HEK293T (cell line): ENCODE measurements around the gene SLC35A5.
"Not testable (repeated sequence)": the region's sequence is repeated elsewhere in the genome, so short reads cannot be mapped to it uniquely, and the experiment has no call there.

ENCODE experiments used
- CTCF ChIA-PET: fragments of 350-600 bp; formaldehyde crosslinking; extraction: SDS; loops from one replicate; lab custom pipeline; 2021; ENCODE audit warnings: antibody characterized with exemption, inconsistent platforms; lab: Yijun Ruan, JAX
- POLR2A ChIA-PET: fragments of 350-600 bp; formaldehyde crosslinking; extraction: SDS; loops from one replicate; lab custom pipeline; 2020; ENCODE audit warnings: antibody characterized with exemption, inconsistent platforms; lab: Yijun Ruan, JAX
- DNase-seq: peaks from one replicate; pipeline ENCODE4 v3.0.0; 2012; ENCODE audit warnings: mixed read lengths; ENCODE audit errors: extremely low spot score
- ARNT ChIP-seq: fragments of 450-650 bp; IDR thresholded peaks from 2 replicates; pipeline ENCODE4 v1.6.1; 2017; ENCODE audit warnings: mild to moderate bottlenecking
- BHLHE40 ChIP-seq: fragments of 450-650 bp; IDR thresholded peaks from 2 replicates; pipeline ENCODE4 v1.6.1; 2016; ENCODE audit warnings: mild to moderate bottlenecking, moderate library complexity, borderline replicate concordance
- CTBP1 ChIP-seq: fragments of 450-650 bp; IDR thresholded peaks from 2 replicates; pipeline ENCODE4 v1.6.1; 2016; ENCODE audit warnings: borderline replicate concordance
- ELF4 ChIP-seq: fragments of 450-650 bp; IDR thresholded peaks from 2 replicates; pipeline ENCODE4 v1.6.1; 2017; ENCODE audit warnings: antibody characterized with exemption
- FOXA1 ChIP-seq: fragments of 450-650 bp; IDR thresholded peaks from 2 replicates; pipeline ENCODE4 v1.6.1; 2016; ENCODE audit warnings: mild to moderate bottlenecking
- FOXK2 ChIP-seq: fragments of 450-650 bp; IDR thresholded peaks from 2 replicates; pipeline ENCODE4 v1.6.1; 2016; ENCODE audit warnings: mild to moderate bottlenecking
- FOXM1 ChIP-seq: fragments of 450-650 bp; IDR thresholded peaks from 2 replicates; pipeline ENCODE4 v1.6.1; 2017; ENCODE audit warnings: mild to moderate bottlenecking, borderline replicate concordance
- HDGF ChIP-seq: fragments of 450-650 bp; IDR thresholded peaks from 2 replicates; pipeline ENCODE4 v1.6.1; 2017; ENCODE audit warnings: antibody characterized with exemption, borderline replicate concordance
- L3MBTL2 ChIP-seq: fragments of 450-650 bp; conservative IDR thresholded peaks from 2 replicates; pipeline ENCODE4 v1.6.1; 2016; ENCODE audit warnings: mild to moderate bottlenecking
- LEF1 ChIP-seq: fragments of 450-650 bp; IDR thresholded peaks from 2 replicates; pipeline ENCODE4 v1.6.1; 2017; ENCODE audit warnings: mild to moderate bottlenecking, borderline replicate concordance
- NFRKB ChIP-seq: fragments of 450-650 bp; IDR thresholded peaks from 2 replicates; pipeline ENCODE4 v1.6.1; 2016; ENCODE audit warnings: mild to moderate bottlenecking, moderate library complexity
- PKNOX1 ChIP-seq: fragments of 450-650 bp; IDR thresholded peaks from 2 replicates; pipeline ENCODE4 v1.6.1; 2016
- SP1 ChIP-seq: fragments of 450-650 bp; IDR thresholded peaks from 2 replicates; pipeline ENCODE4 v1.6.1; 2017
- SUZ12 ChIP-seq: fragments of 450-650 bp; IDR thresholded peaks from 2 replicates; pipeline ENCODE4 v1.6.1; 2016; ENCODE audit warnings: mild to moderate bottlenecking
- TARDBP ChIP-seq: fragments of 450-650 bp; IDR thresholded peaks from 2 replicates; pipeline ENCODE4 v1.6.1; 2016
- ZNF384 ChIP-seq: fragments of 450-650 bp; IDR thresholded peaks from 2 replicates; pipeline ENCODE4 v1.6.1; 2016

The SLC35A5 gene

GRCh38 chr3:112557976-112558375, 3.9 kb upstream of the SLC35A5 start:
- TF ChIP-seq FOXM1 (no peak), CTBP1 (no peak), ARNT (no peak), L3MBTL2 (no peak), PKNOX1 (no peak), BHLHE40 (no peak), ELF4 (no peak), FOXA1 (no peak), LEF1 (no peak), SUZ12 (no peak), FOXK2 (no peak)
- ChIA-PET POLR2A (no interaction called here), CTCF (no interaction called here)
- DNase-seq: no peak

GRCh38 chr3:112560307-112560706, 1.5 kb upstream of the SLC35A5 start:
- no peak for TF ChIP-seq HDGF
- no peak for TF ChIP-seq FOXK2
- TF ChIP-seq BHLHE40: no peak
- no peak for TF ChIP-seq ELF4
- TF ChIP-seq SUZ12: no peak
- no peak for TF ChIP-seq ARNT
- no peak for TF ChIP-seq TARDBP
- no peak for TF ChIP-seq FOXA1
- no peak for TF ChIP-seq CTBP1
- no peak for TF ChIP-seq LEF1
- no peak for TF ChIP-seq FOXM1
- no peak for TF ChIP-seq ZNF384
- TF ChIP-seq SP1: no peak
- TF ChIP-seq NFRKB: no peak
- TF ChIP-seq L3MBTL2: no peak
- no peak for TF ChIP-seq PKNOX1
- CTCF ChIA-PET: interaction anchor here (0.6 kb wide), 2 partner anchors 128 to 652 kb away, joined by 3 to 4 read pairs; no protein-coding TSS in a partner anchor
- DNase-seq: no peak
- POLR2A ChIA-PET: interaction anchor here (1.3 kb wide), 1 partner anchor 9 kb away, joined by 4 read pairs; no protein-coding TSS in a partner anchor

GRCh38 chr3:112560721-112561483, 943 bp upstream of the SLC35A5 start:
- DNase-seq: peak; percentile 56
- ChIA-PET POLR2A (interaction anchor here (1.3 to 1.8 kb wide), 5 partner anchors 9 to 76 kb away, joined by 4 to 6 read pairs (median 5); no protein-coding TSS in a partner anchor), CTCF (interaction anchor here (0.6 kb wide), 2 partner anchors 128 to 651 kb away, joined by 3 to 4 read pairs; no protein-coding TSS in a partner anchor)
- TF ChIP-seq LEF1 (no peak), PKNOX1 (no peak), BHLHE40 (no peak), ARNT (no peak), NFRKB (no peak), FOXM1 (no peak), FOXK2 (no peak), SUZ12 (no peak)

- POLR2A ChIA-PET: interaction anchor here (1.1 to 1.8 kb wide), 7 partner anchors 8 to 75 kb away, joined by 4 to 8 read pairs (median 5); no protein-coding TSS in a partner anchor
- TF ChIP-seq HDGF (no peak), ARNT (no peak), ZNF384 (no peak), FOXK2 (no peak), SP1 (no peak), L3MBTL2 (no peak; the same call in 1 of the 2 replicates), CTBP1 (no peak), FOXA1 (no peak), PKNOX1 (no peak), LEF1 (no peak), NFRKB (no peak), BHLHE40 (no peak), SUZ12 (no peak), TARDBP (no peak), ELF4 (no peak)
- DNase-seq: peak; percentile 41
- CTCF ChIA-PET: no interaction called here
Observed at GRCh38 chr3:112561484-112561733, 436 bp upstream of the SLC35A5 start.

GRCh38 chr3:112564247-112564939, 2.5 kb downstream of the SLC35A5 start:
- POLR2A ChIA-PET, CTCF ChIA-PET, DNase-seq: not testable (repeated sequence)

- ChIA-PET POLR2A (no interaction called here), CTCF (no interaction called here)
- no peak for DNase-seq
- TF ChIP-seq NFRKB: no peak
- TF ChIP-seq BHLHE40: no peak
- TF ChIP-seq CTBP1: no peak
- TF ChIP-seq FOXA1: no peak
- TF ChIP-seq LEF1: no peak
- no peak for TF ChIP-seq ZNF384
- TF ChIP-seq ELF4: no peak
- no peak for TF ChIP-seq ARNT
- TF ChIP-seq FOXK2: no peak
- TF ChIP-seq SP1: no peak
Observed at GRCh38 chr3:112564940-112565305, 3.1 kb downstream of the SLC35A5 start.
